Gastrocnemius medialis (tissue), 4 donors: ENCODE data around the gene PPIP5K1. TPM values are rescaled to one million over a fixed set of nuclear protein-coding genes. Genes with fewer than 3 reads are reported as not detected.
"Not testable (repeated sequence)": the region's sequence is repeated elsewhere in the genome, so short reads cannot be mapped to it uniquely, and the experiment has no call there.

Experiments used
- ATAC-seq, 2 donors: fragments of 150-250 bp; one replicate each; pipeline ENCODE4 v1.9.1; 2016
- DNase-seq, 2 donors: peaks; one replicate each; pipeline ENCODE4 v3.0.0-alpha.2; 2019
- H3K27ac ChIP-seq, 4 donors: fragments of 200-600 bp; sonication (generic); 1 replicate in 1 of 4; 2 replicates in 3 of 4; pipeline ENCODE4 v1.5.1; 2016 to 2018; ENCODE audit warnings: mild to moderate bottlenecking in 2 of 4, moderate library complexity in 1 of 4
- H3K27me3 ChIP-seq, 3 donors: fragments of 200-600 bp; sonication (generic) in 2 of 3; 1 replicate in 1 of 3; 2 replicates in 2 of 3; pipeline versions ENCODE4 v1.5.1 to v1.6.0; 2016 to 2019; ENCODE audit warnings: mild to moderate bottlenecking in 1 of 3, moderate library complexity in 1 of 3
- H3K36me3 ChIP-seq, 2 donors: fragments of 200-600 bp; sonication (generic) in 1 of 2; one replicate each; pipeline ENCODE4 v1.5.1; 2017 to 2018
- H3K4me1 ChIP-seq, 2 donors: fragments of 200-600 bp; sonication (generic) in 1 of 2; one replicate each; pipeline ENCODE4 v1.5.1; 2016 to 2017; ENCODE audit warnings: mild to moderate bottlenecking in 2 of 2
- H3K4me3 ChIP-seq, 4 donors: fragments of 200-600 bp; sonication (generic) in 3 of 4; 1 replicate in 1 of 4; 2 replicates in 3 of 4; pipeline ENCODE4 v1.5.1; 2016 to 2019; ENCODE audit warnings: mild to moderate bottlenecking in 2 of 4
- H3K9me3 ChIP-seq, 3 donors: fragments of 200-600 bp; sonication (generic) in 2 of 3; 1 replicate in 1 of 3; 2 replicates in 2 of 3; pipeline ENCODE4 v1.5.1; 2016 to 2019
- CTCF ChIP-seq, 5 experiments: fragments of 450-650 bp in 3 of 5; fragments of 200-600 bp in 2 of 5; sonication (generic) in 2 of 5; IDR thresholded peaks in 4 of 5; conservative IDR thresholded peaks in 1 of 5; 1 replicate in 4 of 5; 2 replicates in 1 of 5; pipeline ENCODE4 v1.5.1; 2016 to 2019; ENCODE audit warnings: antibody characterized with exemption in 5 of 5, mild to moderate bottlenecking in 3 of 5, moderate library complexity in 3 of 5
- POLR2A ChIP-seq, 2 donors: fragments of 450-650 bp; IDR thresholded peaks; one replicate each; pipeline ENCODE4 v1.6.1; 2017; ENCODE audit warnings: antibody characterized with exemption in 2 of 2, mild to moderate bottlenecking in 2 of 2, moderate library complexity in 2 of 2
- in situ Hi-C, 4 donors: fragments of 200-750 bp; cut with MboI; loops; one replicate each; pipeline versions ENCODE4 v1.15.0 to v1.8.0; 2017; ENCODE audit warnings: low sequenced_read_pairs in 4 of 4
- intact Hi-C: fragments of 100-400 bp; cut with DNase I; formaldehyde crosslinking; loops from one replicate; pipeline ENCODE4 v1.15.1; 2023; ENCODE audit warnings: low total_unique reads
- total RNA-seq, 4 donors: library from RNA; depleted of rRNA; stranded (reverse); fragments of >200 nt; gene quantifications; one replicate each; pipeline versions ENCODE4 v1.1.0 to v1.2.3, GENCODE V29; 2016

Gene PPIP5K1
- total RNA-seq, 4 donors from 2014 or later = 14.4 to 41.2 (median 16.6) TPM

GRCh38 chr15:43593328-43594190 is 3.6 kb upstream of the PPIP5K1 start, which contains the start of gene CKMT1B:
CKMT1B (plus strand) TSS chr15:43594027; CDS start chr15:43594219, 192 bp downstream.
- H3K27me3 ChIP-seq, H3K4me1 ChIP-seq, H3K4me3 ChIP-seq, intact Hi-C loops, H3K27ac ChIP-seq, DNase-seq, H3K36me3 ChIP-seq, in situ Hi-C loops, H3K9me3 ChIP-seq: not testable (repeated sequence)
- peak in 1 of 2 donors; percentile 24 for ATAC-seq

GRCh38 chr15:43592841-43593240 is 2.8 kb upstream of the PPIP5K1 start:
- in situ Hi-C loops, intact Hi-C loops, ATAC-seq, H3K9me3 ChIP-seq, DNase-seq, H3K27ac ChIP-seq, H3K4me1 ChIP-seq, H3K4me3 ChIP-seq, H3K36me3 ChIP-seq, H3K27me3 ChIP-seq: not testable (repeated sequence)

GRCh38 chr15:43574607-43575006 is 15.4 kb downstream of the PPIP5K1 start:
- H3K4me1 ChIP-seq, H3K9me3 ChIP-seq, H3K4me3 ChIP-seq, intact Hi-C loops, H3K27me3 ChIP-seq, H3K27ac ChIP-seq, H3K36me3 ChIP-seq, in situ Hi-C loops, ATAC-seq, DNase-seq: not testable (repeated sequence)

GRCh38 chr15:43566615-43567014 is 23.4 kb downstream of the PPIP5K1 start:
- intact Hi-C loops, H3K36me3 ChIP-seq, DNase-seq, H3K4me1 ChIP-seq, H3K4me3 ChIP-seq, H3K27me3 ChIP-seq, in situ Hi-C loops, H3K27ac ChIP-seq, ATAC-seq, H3K9me3 ChIP-seq: not testable (repeated sequence)

- H3K9me3 ChIP-seq, H3K36me3 ChIP-seq, H3K4me3 ChIP-seq, ATAC-seq, H3K4me1 ChIP-seq, DNase-seq, H3K27ac ChIP-seq, intact Hi-C loops, in situ Hi-C loops, H3K27me3 ChIP-seq: not testable (repeated sequence)
Observed at GRCh38 chr15:43563793-43564192, 26.2 kb downstream of the PPIP5K1 start.

GRCh38 chr15:43562753-43563152 is 27.3 kb downstream of the PPIP5K1 start:
- H3K27ac ChIP-seq, H3K27me3 ChIP-seq, H3K4me3 ChIP-seq, in situ Hi-C loops, intact Hi-C loops, H3K4me1 ChIP-seq, ATAC-seq, H3K9me3 ChIP-seq, DNase-seq, H3K36me3 ChIP-seq: not testable (repeated sequence)

- Histone ChIP-seq H3K9me3 (no peaks in the 10 kb centered on the region), H3K27me3 (no peaks in the 10 kb centered on the region), H3K4me3 (no peak overlapping the region), H3K4me1 (no peaks in the 10 kb centered on the region), H3K36me3 (peaks cover 0 to 17% of the 10 kb centered on the region in 2 donors), H3K27ac (no peak overlapping the region)
- DNase-seq (no peak), ATAC-seq (no peak)
- intact Hi-C loops = no loop called here
- no peak for TF ChIP-seq POLR2A (IDR thresholded peaks at IDR 0.05)
- no peak for TF ChIP-seq CTCF (IDR thresholded peaks at IDR 0.05 in 4 of 5, conservative IDR thresholded peaks at IDR 0.05 in 1 of 5)
- in situ Hi-C loops = no loop called here
Observed at GRCh38 chr15:43552986-43553385, 37.0 kb downstream of the PPIP5K1 start.
